OCI-M2 (cell line): ENCODE data around the gene DMC1.

Source experiments
- DNase-seq: peaks from one replicate; lab custom pipeline; 2025; ENCODE audit not compliant: unreplicated experiment; lab: John Stamatoyannopoulos, UW

Gene DMC1

DNA sequence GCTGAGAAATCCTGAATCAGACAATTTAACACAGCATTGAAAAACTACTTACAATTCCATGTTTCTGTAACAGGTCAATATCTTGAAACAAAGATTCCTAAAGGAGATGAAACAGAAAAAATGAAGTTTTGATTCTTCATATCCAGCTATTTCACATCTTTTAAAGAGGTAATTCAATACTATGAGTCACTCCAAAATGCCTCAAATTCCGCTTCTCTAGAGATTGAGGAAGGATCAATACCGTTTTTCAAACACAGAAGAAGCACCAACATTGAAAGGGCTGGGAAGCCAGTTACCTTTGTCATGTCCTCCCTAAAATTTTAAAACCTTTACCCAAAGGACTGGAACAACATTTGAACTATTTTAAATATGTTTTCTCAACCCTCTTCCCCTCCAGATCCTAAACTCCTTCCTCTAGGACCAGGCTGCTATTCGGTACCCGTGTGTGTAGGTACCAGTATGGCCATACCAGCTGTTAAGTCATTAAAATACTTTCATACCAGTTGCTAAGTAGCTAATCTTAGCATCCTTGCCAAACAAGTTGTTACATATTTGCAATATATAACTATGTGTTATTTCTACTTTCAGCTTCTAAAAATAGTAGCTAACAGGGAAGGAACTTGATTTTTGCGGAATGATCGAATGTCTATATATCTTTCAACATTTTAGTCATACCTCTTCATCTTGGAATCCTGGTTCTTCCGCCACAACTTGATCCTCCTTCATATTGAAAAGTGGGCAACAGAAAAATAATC lies 2.3 kb downstream of the DMC1 start:
- DNase-seq = no peak

GRCh38 chr22:38566726-38567504 lies 3.1 kb downstream of the DMC1 start:
- no peak for DNase-seq

DNA sequence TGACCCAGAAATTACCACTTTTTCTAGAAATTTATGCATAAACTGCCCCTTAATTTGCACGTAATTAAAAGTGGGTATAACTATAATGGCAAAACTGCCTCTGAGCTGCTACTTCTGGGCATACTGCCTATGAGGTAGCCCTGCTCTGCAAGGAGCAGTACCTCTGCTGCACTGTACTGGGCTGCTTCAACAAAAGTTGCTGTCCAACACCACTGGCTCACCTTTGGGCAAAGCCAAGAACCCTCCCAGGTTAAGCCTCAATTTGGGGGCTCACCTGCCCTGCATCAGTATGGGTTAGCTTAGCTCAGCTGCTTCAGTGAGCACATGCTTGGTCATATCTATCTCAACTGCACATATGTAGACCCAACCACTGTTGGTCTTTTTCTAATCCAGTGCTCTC lies 4.5 kb downstream of the DMC1 start:
- DNase-seq = no peak

DNA sequence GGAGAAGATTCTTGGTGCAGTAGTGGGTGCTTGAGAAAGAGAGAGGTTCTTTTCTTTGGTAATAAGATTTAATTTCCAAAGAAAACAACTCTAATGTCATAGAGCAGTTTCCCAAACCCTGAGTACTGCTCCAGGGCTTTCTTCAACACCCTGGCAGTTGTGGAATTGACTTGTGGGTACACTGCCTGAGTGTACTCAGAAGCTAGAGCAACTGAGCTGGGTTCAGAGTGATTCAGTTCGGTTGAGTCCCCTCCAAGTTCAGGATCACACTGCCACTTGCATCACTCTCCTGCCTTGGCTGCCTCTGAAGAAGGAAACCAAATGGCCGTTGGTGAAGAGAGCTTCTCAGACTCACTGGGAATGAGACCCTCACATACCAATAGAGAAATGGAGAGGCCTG lies 5.3 kb downstream of the DMC1 start:
- DNase-seq = no peak

DNA sequence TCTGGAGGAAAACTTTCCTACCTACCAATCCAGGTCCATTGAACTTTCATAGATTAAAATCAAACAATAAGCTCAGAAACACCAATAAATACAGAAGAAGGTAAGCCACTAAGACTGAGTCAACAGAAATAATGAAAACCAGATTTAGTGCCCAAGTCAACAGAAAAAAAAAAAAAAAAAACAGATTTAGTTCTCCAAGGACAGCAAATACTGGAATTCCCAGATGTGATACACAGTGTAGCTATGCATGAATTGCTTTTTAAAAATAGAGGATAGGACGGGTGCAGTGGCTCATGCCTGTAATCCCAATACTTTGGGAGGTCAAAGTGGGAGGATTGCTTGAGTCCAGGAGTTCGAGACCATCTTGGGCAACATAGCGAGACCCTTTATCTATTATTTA lies 15.7 kb downstream of the DMC1 start:
- no peak for DNase-seq

DNA sequence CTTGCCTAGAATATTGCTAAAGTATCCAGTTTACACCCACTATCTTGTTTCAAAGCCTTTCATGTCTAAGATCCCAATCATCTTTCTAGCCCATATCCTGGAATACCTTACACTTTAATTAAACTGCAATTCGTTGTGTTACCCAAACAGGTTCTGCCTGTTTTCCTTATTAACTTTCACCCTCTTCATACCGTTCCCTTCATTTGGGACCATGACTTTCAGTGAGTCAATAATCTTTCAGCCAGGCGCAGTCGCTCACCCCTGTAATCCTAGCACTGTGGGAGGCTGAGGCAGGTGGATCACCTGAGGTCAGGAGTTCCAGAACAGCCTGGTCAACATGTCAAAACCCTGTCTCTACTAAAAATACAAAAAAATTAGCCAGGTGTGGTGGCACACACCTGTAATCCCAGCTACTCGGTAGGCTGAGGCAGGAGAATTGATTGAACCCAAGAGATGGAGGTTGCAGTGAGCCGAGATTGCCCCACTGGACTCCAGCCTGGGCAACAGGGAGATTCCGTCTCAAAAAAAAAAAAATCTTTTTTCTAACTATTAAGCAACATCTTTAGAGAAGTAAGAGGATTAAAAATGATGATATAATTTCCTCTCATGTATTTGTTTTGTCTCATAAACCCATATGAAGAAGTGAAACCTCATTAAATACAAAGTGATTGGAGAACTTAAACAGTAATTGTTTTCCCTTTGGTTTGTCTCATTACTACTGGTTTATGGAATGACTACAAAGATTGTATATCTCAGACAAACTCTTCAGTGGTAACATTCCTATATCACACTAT lies 20.7 kb downstream of the DMC1 start:
- DNase-seq = no peak

- DNase-seq = no peak
These were observed 29.3 kb downstream of the DMC1 start for GRCh38 chr22:38540701-38541100.

DNA sequence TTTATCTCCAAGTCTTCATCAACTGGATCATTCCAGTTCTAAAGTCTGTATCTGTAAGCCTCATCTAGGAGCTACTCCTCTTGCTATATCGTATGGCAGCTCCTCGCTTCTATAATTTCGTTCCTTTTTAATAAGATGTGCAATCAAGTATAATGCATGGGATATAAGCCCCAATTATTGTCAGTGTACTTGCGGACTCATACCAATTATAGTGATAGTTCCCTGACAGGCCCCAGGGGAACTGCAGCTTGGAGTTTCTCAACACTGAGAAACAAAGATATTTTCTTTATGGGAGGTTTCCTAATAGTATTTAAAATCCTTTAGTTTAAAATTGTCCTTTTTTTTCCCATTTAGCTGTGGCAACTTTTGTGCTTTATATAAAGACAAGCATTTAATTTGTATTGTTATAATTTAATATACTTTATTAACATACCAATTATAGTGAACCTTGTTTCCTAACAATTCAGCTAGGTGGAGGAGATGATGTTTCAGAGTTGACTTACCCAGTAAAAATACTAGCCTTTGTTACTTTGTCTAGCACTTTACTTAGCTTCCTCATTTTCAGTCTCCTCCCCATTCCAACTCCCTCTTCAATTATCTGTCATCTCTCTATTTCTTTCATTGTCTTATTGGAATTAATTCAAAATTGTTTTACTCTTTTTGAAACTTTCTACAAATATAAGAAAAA lies 38.6 kb downstream of the DMC1 start:
- no peak for DNase-seq

- no peak for DNase-seq
These were observed 45.6 kb downstream of the DMC1 start for GRCh38 chr22:38524429-38524828.

GRCh38 chr22:38523479-38523878 lies 46.5 kb downstream of the DMC1 start:
- no peak for DNase-seq

DNA sequence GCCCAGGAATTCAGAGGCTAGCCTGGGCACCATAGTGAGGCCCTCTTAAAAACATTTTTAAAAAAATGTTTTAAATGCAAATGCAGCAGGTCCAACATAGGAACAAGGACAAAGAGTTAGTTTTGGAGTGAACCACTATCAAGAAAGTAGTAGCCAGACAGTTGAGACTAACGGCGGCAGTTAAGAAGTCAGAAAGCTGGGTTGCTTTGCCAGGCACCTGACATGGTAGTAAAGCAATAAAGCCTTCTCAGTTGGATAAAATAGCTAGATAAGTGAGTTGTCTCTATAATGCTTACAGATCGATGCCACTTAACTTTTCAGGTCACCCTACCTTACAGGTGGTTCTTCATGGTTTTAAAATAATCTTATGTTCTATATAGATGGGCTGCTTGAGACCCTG lies 47.0 kb downstream of the DMC1 start:
- no peak for DNase-seq

- no peak for DNase-seq
These were observed 50.3 kb downstream of the DMC1 start for GRCh38 chr22:38519453-38520250.

- DNase-seq = no peak
These were observed 51.4 kb downstream of the DMC1 start for GRCh38 chr22:38518620-38519019.

DNA sequence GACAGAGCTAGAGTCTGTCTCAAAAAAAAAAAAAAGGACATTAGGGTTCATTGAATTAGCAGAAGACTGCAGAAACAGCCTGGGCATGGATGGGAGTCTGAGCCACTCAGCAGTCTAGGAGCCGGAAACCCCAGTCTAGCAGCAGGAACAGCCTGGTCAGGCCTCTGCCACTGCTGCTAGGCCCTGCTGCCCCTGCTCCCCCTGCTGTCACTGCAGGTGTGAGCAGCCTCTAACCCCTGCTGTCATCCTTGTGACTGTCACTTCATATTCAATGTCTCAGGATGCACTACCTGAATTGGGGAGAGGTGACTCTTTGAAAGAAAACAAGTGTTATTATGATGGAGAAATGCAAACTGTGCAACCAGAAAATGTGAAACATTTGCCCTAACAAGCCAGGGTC lies 56.9 kb downstream of the DMC1 start:
- no peak for DNase-seq

GRCh38 chr22:38510416-38510970 lies 59.5 kb downstream of the DMC1 start:
- no peak for DNase-seq

DNA sequence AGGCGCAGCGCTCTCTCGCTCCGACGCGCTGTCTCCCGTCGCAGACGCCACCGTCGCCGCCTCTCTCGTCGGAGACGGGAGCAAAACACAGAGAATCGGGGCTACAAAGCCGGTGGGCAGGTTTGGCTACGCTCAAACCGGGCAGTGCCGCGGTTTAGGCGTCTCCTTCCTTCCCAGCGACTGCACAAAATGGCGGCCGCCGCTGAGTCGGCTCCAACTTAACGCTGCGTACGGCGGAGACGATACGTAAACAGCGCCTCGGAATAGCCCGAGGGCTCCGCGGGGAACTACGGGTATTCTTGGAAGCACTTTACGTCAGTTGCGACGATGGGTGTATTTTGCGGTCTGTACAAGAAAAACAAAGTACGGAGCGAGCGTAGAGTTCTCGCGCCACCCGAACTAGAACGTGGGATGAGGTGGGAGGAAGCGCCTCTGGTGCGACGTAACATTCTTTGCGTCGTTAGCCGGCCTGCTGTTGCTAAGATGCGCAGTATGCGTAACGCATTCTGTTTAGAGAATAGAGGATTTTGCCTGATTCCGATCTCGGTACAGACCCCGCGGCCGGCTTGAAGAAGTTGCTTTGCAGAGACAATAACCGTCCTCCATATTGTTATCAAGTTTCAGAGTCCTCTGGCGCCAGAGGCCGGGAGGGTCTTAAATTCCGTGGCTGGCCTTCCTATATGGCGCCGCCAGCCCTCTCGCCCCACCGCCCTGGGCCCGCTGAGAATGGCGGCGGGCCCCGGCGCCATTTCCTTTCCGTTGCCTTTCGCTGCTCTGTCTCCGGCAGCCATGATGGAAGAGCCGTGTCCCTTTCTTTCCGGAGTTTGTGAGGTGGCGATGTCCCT lies 63.6 kb downstream of the DMC1 start, which contains the start of gene DDX17:
Gene DDX17 (minus strand): TSS at position 194 of the 845 bp plus-strand sequence.
- peak; percentile 94 for DNase-seq

DNA sequence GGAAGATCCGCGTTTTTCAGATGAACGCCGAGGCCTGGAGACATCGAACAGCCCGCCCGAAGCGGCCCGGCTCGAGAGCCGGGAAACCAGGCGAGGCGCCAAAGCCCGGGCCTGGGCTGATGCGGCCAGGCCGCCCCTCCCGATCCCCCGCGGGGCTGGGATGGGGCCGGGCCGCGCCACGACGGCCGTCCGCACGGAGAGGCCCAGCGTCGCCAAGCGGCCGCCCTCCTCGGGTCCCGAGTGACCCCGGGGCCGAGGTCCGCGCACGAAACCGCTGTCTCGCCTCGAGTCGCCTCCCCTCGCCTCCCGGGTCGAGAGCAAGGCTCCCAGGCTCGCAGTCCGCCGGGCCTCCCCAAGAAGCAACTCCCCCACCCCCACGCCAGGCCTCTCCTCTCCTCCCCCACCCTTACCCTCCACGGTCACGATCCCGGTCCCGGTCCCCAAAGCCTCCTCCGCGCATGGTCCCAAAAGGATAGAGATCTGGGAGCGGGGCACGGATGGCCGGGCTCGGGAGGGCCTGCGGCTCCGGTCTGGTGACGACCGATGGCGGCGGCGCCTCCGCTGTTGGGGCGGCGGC lies 64.4 kb downstream of the DMC1 start:
- no peak for DNase-seq

DNA sequence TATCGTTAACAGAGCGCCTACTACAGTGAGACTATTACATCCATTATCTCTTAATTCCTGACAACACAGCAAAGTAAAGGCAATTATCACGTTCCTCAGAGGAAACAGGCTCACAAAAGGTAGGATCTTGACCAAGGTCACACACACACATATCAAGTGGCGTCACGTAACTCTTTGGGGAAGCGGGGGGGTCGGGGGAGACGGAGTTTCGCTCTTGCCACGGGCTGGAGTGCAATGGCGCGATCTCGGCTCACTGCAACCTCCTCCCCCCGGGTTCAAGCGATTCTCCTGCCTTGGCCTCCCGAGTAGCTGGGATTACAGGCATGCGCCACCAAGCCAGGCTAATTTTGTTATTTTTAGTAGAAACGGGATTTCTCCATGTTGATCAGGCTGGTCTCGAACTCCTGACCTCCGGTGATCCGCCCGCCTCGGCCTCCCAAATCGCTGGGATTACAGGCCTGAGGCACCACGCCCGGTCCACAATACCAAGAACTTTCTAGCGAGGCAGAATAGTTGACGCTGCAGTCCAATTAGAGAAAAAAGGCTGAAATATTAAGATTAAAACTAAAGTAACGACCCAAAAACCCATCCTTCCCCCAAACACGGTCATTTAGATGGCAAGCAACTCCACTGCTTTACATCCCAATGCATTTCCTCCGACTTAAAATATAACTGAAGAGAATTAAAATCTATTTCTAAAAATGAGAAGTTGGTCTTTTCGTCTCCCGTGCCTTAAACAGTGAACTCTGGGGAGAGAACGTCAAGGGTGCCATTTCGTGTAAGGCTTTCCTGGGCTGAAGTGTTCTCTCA lies 65.0 kb downstream of the DMC1 start:
- no peak for DNase-seq
